H9 (cell line): ENCODE results near the gene PCDHGC5. TPM values are rescaled to one million over a fixed set of nuclear protein-coding genes. Genes with fewer than 3 reads are reported as not detected.
A peak's percentile ranks its signal among the peaks of the same experiment; 100 is the strongest.

Source experiments
- DNase-seq: peaks from one replicate; pipeline ENCODE4 v3.0.0-alpha.2; 2017
- H2AFZ ChIP-seq: one replicate; pipeline ENCODE4 v1.6.1; 2013; ENCODE audit warnings: mild to moderate bottlenecking, low read length, control low read depth, moderate library complexity
- H2AK5ac ChIP-seq: 2 replicates; pipeline ENCODE4 v1.6.1; 2013; ENCODE audit warnings: low read length, control low read depth, mixed read lengths; ENCODE audit not compliant: insufficient read length
- H2BK120ac ChIP-seq: one replicate; pipeline ENCODE4 v1.6.1; 2013; ENCODE audit warnings: low read depth, mild to moderate bottlenecking, low read length, control low read depth, inconsistent platforms; ENCODE audit not compliant: poor library complexity, severe bottlenecking
- H2BK12ac ChIP-seq: 2 replicates; pipeline ENCODE4 v1.6.1; 2013; ENCODE audit warnings: low read length, control low read depth, mixed read lengths, low read depth; ENCODE audit not compliant: insufficient read length
- H2BK15ac ChIP-seq: 2 replicates; pipeline ENCODE4 v1.6.1; 2013; ENCODE audit warnings: low read depth, low read length, control low read depth
- H2BK20ac ChIP-seq: one replicate; pipeline ENCODE4 v1.6.1; 2013; ENCODE audit warnings: low read depth, mild to moderate bottlenecking, low read length, control low read depth, inconsistent platforms; ENCODE audit not compliant: poor library complexity, severe bottlenecking
- H2BK5ac ChIP-seq: 2 replicates; pipeline ENCODE4 v1.6.1; 2013; ENCODE audit warnings: low read length, control low read depth, mixed read lengths; ENCODE audit not compliant: insufficient read length
- H3K14ac ChIP-seq: 2 replicates; pipeline ENCODE4 v1.6.1; 2013; ENCODE audit warnings: low read length, control low read depth; ENCODE audit not compliant: insufficient read depth
- H3K18ac ChIP-seq: 2 replicates; pipeline ENCODE4 v1.6.1; 2013; ENCODE audit warnings: low read depth, mild to moderate bottlenecking, mixed read lengths, low read length, control low read depth; ENCODE audit not compliant: insufficient read length
- H3K23ac ChIP-seq: 2 replicates; pipeline ENCODE4 v1.6.1; 2013; ENCODE audit warnings: low read length, control low read depth, mixed read lengths, low read depth; ENCODE audit not compliant: insufficient read length
- H3K23me2 ChIP-seq: 2 replicates; pipeline ENCODE4 v1.6.1; 2013; ENCODE audit warnings: low read depth, mild to moderate bottlenecking, mixed read lengths, low read length, control low read depth; ENCODE audit not compliant: insufficient read length, poor library complexity, severe bottlenecking
- H3K27ac ChIP-seq: 2 replicates; pipeline ENCODE4 v1.5.1; 2013; ENCODE audit warnings: low read length, control low read depth, mixed read lengths, low read depth; ENCODE audit not compliant: insufficient read length
- H3K27me3 ChIP-seq: 2 replicates; pipeline ENCODE4 v1.6.1; 2013; ENCODE audit warnings: low read length, control low read depth, inconsistent platforms; ENCODE audit not compliant: insufficient read depth
- H3K4ac ChIP-seq: 2 replicates; pipeline ENCODE4 v1.6.1; 2013; ENCODE audit warnings: low read depth, mild to moderate bottlenecking, control low read depth, inconsistent platforms, low read length, moderate library complexity
- H3K4me1 ChIP-seq: 2 replicates; pipeline ENCODE4 v1.6.1; 2013; ENCODE audit warnings: low read length, control low read depth, inconsistent platforms; ENCODE audit not compliant: insufficient read depth
- H3K4me2 ChIP-seq: 2 replicates; pipeline ENCODE4 v1.6.1; 2013; ENCODE audit warnings: low read length, control low read depth, mixed read lengths; ENCODE audit not compliant: insufficient read length, insufficient read depth
- H3K56ac ChIP-seq: 2 replicates; pipeline ENCODE4 v1.6.1; 2013; ENCODE audit warnings: low read depth, mild to moderate bottlenecking, mixed read lengths, low read length, control low read depth; ENCODE audit not compliant: insufficient read length
- H3K79me1 ChIP-seq: 2 replicates; pipeline ENCODE4 v1.6.1; 2013; ENCODE audit warnings: low read depth, mild to moderate bottlenecking, moderate library complexity, low read length, control low read depth, inconsistent platforms; ENCODE audit not compliant: insufficient read depth, poor library complexity, severe bottlenecking
- H3K79me2 ChIP-seq: 2 replicates; pipeline ENCODE4 v1.6.1; 2013; ENCODE audit warnings: low read length, control low read depth, inconsistent platforms; ENCODE audit not compliant: insufficient read depth
- H3K9ac ChIP-seq: 2 replicates; pipeline ENCODE4 v1.6.1; 2013; ENCODE audit warnings: low read length, control low read depth, mixed read lengths; ENCODE audit not compliant: insufficient read length; ENCODE audit errors: extremely low read depth
- H3K9me3 ChIP-seq: one replicate; pipeline ENCODE4 v1.6.1; 2013; ENCODE audit warnings: low read depth, low read length, inconsistent platforms; ENCODE audit not compliant: control insufficient read depth
- H3T11ph ChIP-seq: one replicate; pipeline ENCODE4 v1.6.1; 2013; ENCODE audit warnings: mild to moderate bottlenecking, low read length, control low read depth, inconsistent platforms
- H4K20me1 ChIP-seq: one replicate; pipeline ENCODE4 v1.6.1; 2013; ENCODE audit not compliant: control insufficient read depth, insufficient read length, insufficient read depth
- H4K5ac ChIP-seq: 2 replicates; pipeline ENCODE4 v1.6.1; 2013; ENCODE audit warnings: low read depth, mild to moderate bottlenecking, mixed read lengths, low read length, control low read depth; ENCODE audit not compliant: insufficient read length
- H4K8ac ChIP-seq: replicated peaks from 2 replicates; pipeline ENCODE4 v1.6.1; 2013; ENCODE audit warnings: low read length, control low read depth, mixed read lengths, low read depth; ENCODE audit not compliant: insufficient read length
- H4K91ac ChIP-seq: 2 replicates; pipeline ENCODE4 v1.6.1; 2013; ENCODE audit warnings: low read depth, mild to moderate bottlenecking, moderate library complexity, mixed read lengths, low read length, control low read depth; ENCODE audit not compliant: insufficient read length
- H3K27ac Mint-ChIP-seq, 3 experiments: 2 replicates in 2 of 3; 3 replicates in 1 of 3; pipeline ENCODE4 v1.8.0; 2020 to 2021; ENCODE audit warnings: mixed read lengths in 3 of 3, mild to moderate bottlenecking in 1 of 3, moderate library complexity in 1 of 3
- H3K27me3 Mint-ChIP-seq: 2 replicates; pipeline ENCODE4 v1.8.0; 2021; ENCODE audit warnings: low read depth, mild to moderate bottlenecking, moderate library complexity, mixed read lengths
- H3K36me3 Mint-ChIP-seq, 3 experiments: 2 replicates in 2 of 3; 3 replicates in 1 of 3; pipeline ENCODE4 v1.8.0; 2020 to 2021; ENCODE audit warnings: low read depth in 3 of 3, mixed read lengths in 3 of 3; ENCODE audit not compliant: insufficient read depth in 1 of 3
- H3K4me1 Mint-ChIP-seq, 2 experiments: 2 replicates each; pipeline ENCODE4 v1.8.0; 2020; ENCODE audit warnings: mixed read lengths in 2 of 2
- H3K4me3 Mint-ChIP-seq, 2 experiments: 2 replicates in 1 of 2; 3 replicates in 1 of 2; pipeline ENCODE4 v1.8.0; 2020 to 2021; ENCODE audit warnings: mild to moderate bottlenecking in 2 of 2, mixed read lengths in 2 of 2, moderate library complexity in 1 of 2
- H3K9me3 Mint-ChIP-seq, 2 experiments: 2 replicates in 1 of 2; 3 replicates in 1 of 2; pipeline ENCODE4 v1.8.0; 2020; ENCODE audit warnings: mild to moderate bottlenecking in 2 of 2, mixed read lengths in 2 of 2, moderate library complexity in 1 of 2
- CTCF ChIP-seq: fragments of 200-600 bp; sonication (generic); conservative IDR thresholded peaks from 3 replicates; pipeline ENCODE4 v1.8.0; 2021; ENCODE audit warnings: antibody characterized with exemption, mild to moderate bottlenecking
- WGBS: extraction: QIAGEN DNeasy Blood & Tissue Kit; methylation state at CpG from one replicate; pipeline ENCODE4 v1.1.7; 2013; ENCODE audit warnings: missing lambda C conversion rate, low lambda C conversion rate, mixed read lengths; ENCODE audit not compliant: insufficient read length; ENCODE audit errors: extremely low coverage; 5-methylcytosine and 5-hydroxymethylcytosine counted together
- total RNA-seq: library from RNA; stranded (reverse); gene quantifications from 2 replicates; pipeline ENCODE4 v1.2.1, GENCODE V29; 2021

The PCDHGC5 gene
- total RNA-seq, 1 experiment from 2014 or later: 0.66 TPM

- Histone ChIP-seq H3K56ac (no peak overlapping the region), H3K79me1 (no peaks in the 10 kb centered on the region), H3K23me2 (peaks cover 17% of the 10 kb centered on the region), H4K5ac (no peak overlapping the region), H3K14ac (no peak overlapping the region), H3K4me2 (no peak overlapping the region), H2BK20ac (no peak overlapping the region), H4K20me1 (no peaks in the 10 kb centered on the region), H3K23ac (no peak overlapping the region), H3K79me2 (no peaks in the 10 kb centered on the region), H2AK5ac (no peak overlapping the region), H3K27ac (no peak overlapping the region), H2BK5ac (no peak overlapping the region), H3K9me3 (no peaks in the 10 kb centered on the region), H4K91ac (no peak overlapping the region), H3K18ac (no peak overlapping the region), H3K27me3 (no peaks in the 10 kb centered on the region), H4K8ac (no peak overlapping the region), H2AFZ (no peak overlapping the region), H3T11ph (no peak overlapping the region), H3K4me1 (no peaks in the 10 kb centered on the region; the same call in 1 of the 2 replicates), H2BK12ac (no peak overlapping the region), H3K9ac (no peak overlapping the region), H2BK15ac (no peak overlapping the region), H3K4ac (no peak overlapping the region), H2BK120ac (no peak overlapping the region)
- TF ChIP-seq CTCF: no peak
- Mint-ChIP-seq H3K36me3 (peaks cover 23 to 57% (median 36%) of the 10 kb centered on the region in 3 experiments), H3K9me3 (no peaks in the 10 kb centered on the region; a peak in 1 of 5 replicates), H3K4me3 (peak overlapping the region in 1 of 2 experiments; percentile 18; a peak in 2 of 5 replicates), H3K27ac (peak overlapping the region in 1 of 3 experiments; percentile 92; a peak in 2 of 7 replicates), H3K27me3 (peaks cover 3% of the 10 kb centered on the region; the same call in 1 of the 2 replicates), H3K4me1 (peaks cover 30 to 42% of the 10 kb centered on the region in 2 experiments)
- no CpG with 5 or more reads among the region's 3 CpGs for WGBS
- DNase-seq: no peak
Measured at GRCh38 chr5:141515141-141515540, 26.3 kb downstream of the PCDHGC5 start.
